Naive thymus-derived CD4-positive, alpha-beta T cell (primary cell): Measurements from ENCODE around the gene ATP13A2. TPM values are rescaled to one million over a fixed set of nuclear protein-coding genes. Genes with fewer than 3 reads are reported as not detected.

Source experiments
- ATAC-seq: fragments of 150-1000 bp; cut with Tn5 transposase; 2 replicates; pipeline ENCODE4 v1.10.0; 2021; ENCODE audit warnings: mild to moderate bottlenecking, moderate library complexity
- CTCF ChIA-PET: fragments of 350-600 bp; sonication (Branson Sonifier 250); formaldehyde crosslinking; loops from one replicate; lab custom pipeline; 2021; ENCODE audit warnings: antibody characterized with exemption; lab: Charles Lee
- POLR2A ChIA-PET: fragments of 350-600 bp; sonication (Branson Sonifier 250); formaldehyde crosslinking; loops from one replicate; lab custom pipeline; 2021; ENCODE audit warnings: antibody characterized with exemption, inconsistent platforms; lab: Charles Lee
- DNase-seq, 9 donors: peaks; one replicate each; pipeline versions ENCODE4 v3.0.0 to v3.0.0-alpha.2; 2020 to 2022; ENCODE audit warnings: mixed read lengths in 1 of 9
- H3K27ac ChIP-seq: one replicate; pipeline ENCODE4 v1.7.0; 2013; ENCODE audit warnings: mild to moderate bottlenecking, low read depth, low read length, moderate library complexity
- H3K27me3 ChIP-seq, 2 donors: one replicate each; pipeline ENCODE4 v1.7.0; 2013; ENCODE audit warnings: low read length in 2 of 2, mild to moderate bottlenecking in 2 of 2, moderate library complexity in 2 of 2; ENCODE audit not compliant: control insufficient read depth in 2 of 2, insufficient read depth in 2 of 2
- H3K36me3 ChIP-seq, 3 experiments: 1 replicate in 2 of 3; 2 replicates in 1 of 3; pipeline ENCODE4 v1.7.0; 2013; ENCODE audit warnings: low read length in 3 of 3, mild to moderate bottlenecking in 3 of 3, moderate library complexity in 1 of 3; ENCODE audit not compliant: insufficient read depth in 3 of 3, control insufficient read depth in 2 of 3
- H3K4me1 ChIP-seq, 2 donors: one replicate each; pipeline ENCODE4 v1.7.0; 2013; ENCODE audit warnings: low read length in 2 of 2, mild to moderate bottlenecking in 2 of 2, moderate library complexity in 1 of 2; ENCODE audit not compliant: control insufficient read depth in 2 of 2, insufficient read depth in 2 of 2
- H3K4me3 ChIP-seq: 2 replicates; pipeline ENCODE4 v1.7.0; 2013; ENCODE audit warnings: mild to moderate bottlenecking, low read length
- H3K9me3 ChIP-seq, 3 experiments: 1 replicate in 2 of 3; 2 replicates in 1 of 3; pipeline ENCODE4 v1.7.0; 2013; ENCODE audit warnings: low read length in 3 of 3; ENCODE audit not compliant: control insufficient read depth in 2 of 3
- H3K27ac Mint-ChIP-seq, 9 donors: one replicate each; pipeline ENCODE4 v1.8.0; 2020 to 2022; ENCODE audit warnings: mixed read lengths in 9 of 9, mild to moderate bottlenecking in 8 of 9, moderate library complexity in 5 of 9, inconsistent platforms in 2 of 9
- H3K27me3 Mint-ChIP-seq, 5 donors: one replicate each; pipeline ENCODE4 v1.8.0; 2021 to 2022; ENCODE audit warnings: mixed read lengths in 5 of 5, mild to moderate bottlenecking in 1 of 5
- H3K36me3 Mint-ChIP-seq, 5 donors: one replicate each; pipeline ENCODE4 v1.8.0; 2020 to 2022; ENCODE audit warnings: mixed read lengths in 5 of 5, mild to moderate bottlenecking in 3 of 5, inconsistent platforms in 1 of 5
- H3K4me1 Mint-ChIP-seq, 7 donors: one replicate each; pipeline ENCODE4 v1.8.0; 2020 to 2022; ENCODE audit warnings: mixed read lengths in 7 of 7, mild to moderate bottlenecking in 3 of 7, inconsistent platforms in 1 of 7
- H3K4me3 Mint-ChIP-seq, 10 donors: one replicate each; pipeline ENCODE4 v1.8.0; 2020 to 2022; ENCODE audit warnings: mild to moderate bottlenecking in 10 of 10, mixed read lengths in 10 of 10, moderate library complexity in 6 of 10, inconsistent platforms in 2 of 10
- H3K9me3 Mint-ChIP-seq, 11 donors: one replicate each; pipeline ENCODE4 v1.8.0; 2020 to 2022; ENCODE audit warnings: mixed read lengths in 11 of 11, mild to moderate bottlenecking in 4 of 11, inconsistent platforms in 1 of 11, moderate library complexity in 1 of 11
- intact Hi-C, 2 donors: fragments of 100-400 bp; cut with micrococcal nuclease; formaldehyde crosslinking; loops; one replicate each; pipeline ENCODE4 v1.15.1; 2023
- polyA plus RNA-seq, 2 donors: library from polyadenylated mRNA; unstranded; fragments of 300-500 nt; fragmentation: Illumina TruSeq; gene quantifications; one replicate each; pipeline ENCODE4 v1.2.3, GENCODE V29; 2021
- total RNA-seq, 6 experiments: library from RNA in 5 of 6; stranded (reverse) in 5 of 6; gene quantifications; 1 replicate in 5 of 6; 2 replicates in 1 of 6; pipeline ENCODE4 v1.2.3 and lab custom pipeline; 2021 to 2026

Gene ATP13A2
- total and polyA plus RNA-seq, 7 experiments from 2014 or later = 25.6 to 59.1 (median 42.1) TPM

DNA sequence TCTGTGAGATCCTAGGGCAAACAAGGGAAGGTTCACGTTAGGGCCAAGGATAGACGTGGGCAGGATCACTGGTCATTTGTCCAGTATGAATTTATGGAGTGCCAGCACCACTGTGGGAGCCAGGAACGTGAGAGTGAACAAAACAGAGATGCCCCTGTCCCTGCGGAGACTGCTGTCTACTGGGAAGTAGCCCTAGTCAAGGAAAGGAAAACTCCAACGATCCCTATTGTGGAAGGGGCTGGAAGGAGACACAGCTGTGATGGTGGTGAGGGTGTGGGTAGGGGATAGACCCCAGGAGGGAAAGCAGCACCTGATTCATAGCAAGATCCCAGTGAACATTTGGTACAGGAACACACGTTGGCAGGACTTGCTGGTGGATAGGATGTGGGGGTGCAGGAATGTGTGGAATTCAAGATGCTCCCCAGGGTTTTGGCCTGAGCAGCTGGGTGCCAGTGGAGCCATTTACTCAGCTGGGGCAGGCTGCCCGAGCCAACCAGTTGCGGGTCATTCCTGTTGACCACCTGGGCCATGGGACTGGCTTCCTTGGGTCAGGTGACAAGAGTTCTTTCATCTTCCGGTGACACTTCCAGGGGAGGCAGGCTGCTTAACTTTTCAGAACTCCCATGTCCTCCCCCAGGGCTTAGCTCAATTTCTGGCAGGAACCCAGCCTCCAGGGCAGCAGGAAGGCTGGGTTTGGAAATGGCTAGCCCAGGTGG is 1.2 kb upstream of the ATP13A2 start:
- Histone ChIP-seq H3K4me3 (no peak overlapping the region), H3K9me3 (no peaks in the 10 kb centered on the region), H3K27ac (no peak overlapping the region), H3K27me3 (no peaks in the 10 kb centered on the region), H3K36me3 (peaks cover 0 to 9% (median 0%) of the 10 kb centered on the region in 3 experiments), H3K4me1 (peaks cover 15 to 16% of the 10 kb centered on the region in 2 donors)
- H3K27ac Mint-ChIP-seq = peak overlapping the region in 2 of 9 donors; percentile 18 to 41
- H3K4me3 Mint-ChIP-seq = peak overlapping the region in 4 of 10 donors; percentile 5 to 86 (median 42)
- peaks cover 0 to 2% (median 0%) of the 10 kb centered on the region in 5 donors for H3K27me3 Mint-ChIP-seq
- ChIA-PET CTCF (interaction anchor here (0.7 kb wide), 1 partner anchor 52 kb away, joined by 3 read pairs; no protein-coding TSS in a partner anchor), POLR2A (interaction anchor here (0.6 to 1.9 kb wide), 6 partner anchors 17 to 1412 kb away, joined by 3 to 7 read pairs (median 3); no protein-coding TSS in a partner anchor)
- DNase-seq (no peak), ATAC-seq (no peak)
- intact Hi-C loops = loop anchor here (1.0 to 10.0 kb wide), 5 partner anchors 41 to 1486 kb away; partner anchors contain the start of genes DNAJC16 (in 1 of the 2), SDHB (in 1 of the 2) and SZRD1 (in 1 of the 2)
- H3K36me3 Mint-ChIP-seq = peaks cover 0 to 2% (median 0%) of the 10 kb centered on the region in 5 donors
- no peaks in the 10 kb centered on the region for H3K9me3 Mint-ChIP-seq
- peaks cover 9 to 27% (median 17%) of the 10 kb centered on the region in 7 donors for H3K4me1 Mint-ChIP-seq

DNA sequence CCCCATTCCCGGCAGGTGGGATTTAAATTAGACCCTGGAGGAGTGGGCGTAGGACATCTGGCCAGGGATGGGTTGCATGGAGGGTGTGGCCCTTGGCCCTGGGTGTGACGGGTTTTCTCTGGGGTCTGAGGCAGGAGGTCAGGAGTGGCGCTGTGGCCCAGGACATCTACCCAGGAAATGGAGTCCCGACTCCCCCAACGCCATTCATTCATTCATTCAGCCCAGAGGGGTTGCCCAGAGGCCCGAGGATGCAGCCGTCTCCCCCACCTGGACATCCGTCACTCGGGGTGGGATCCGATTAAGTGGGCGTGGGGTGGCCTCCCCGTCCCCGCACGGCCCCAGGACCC is 663 bp downstream of the ATP13A2 start:
- ATAC-seq = no peak
- Mint-ChIP-seq H3K9me3 (no peaks in the 10 kb centered on the region), H3K36me3 (peaks cover 0 to under 1% (median 0%) of the 10 kb centered on the region in 5 donors), H3K4me1 (peaks cover 9 to 27% (median 17%) of the 10 kb centered on the region in 7 donors), H3K4me3 (peak overlapping the region; percentile 81 to 90 (median 84)), H3K27me3 (peaks cover 0 to 2% (median 0%) of the 10 kb centered on the region in 5 donors), H3K27ac (peak overlapping the region; percentile 21 to 83 (median 66))
- peak in 1 of 9 donors; percentile 20 for DNase-seq
- H3K36me3 ChIP-seq = peaks cover 0 to 6% (median 0%) of the 10 kb centered on the region in 3 experiments
- no peaks in the 10 kb centered on the region for H3K9me3 ChIP-seq
- peak overlapping the region; percentile 72 for H3K4me3 ChIP-seq
- CTCF ChIA-PET = no interaction called here
- H3K27ac ChIP-seq = peak overlapping the region; percentile 72
- intact Hi-C loops = loop anchor here (1.0 to 10.0 kb wide), 6 partner anchors 43 to 1484 kb away; partner anchors contain the start of genes DNAJC16 (in 1 of the 2), SDHB (in 1 of the 2) and SZRD1 (in 1 of the 2)
- H3K4me1 ChIP-seq = peaks cover 15 to 16% of the 10 kb centered on the region in 2 donors
- POLR2A ChIA-PET = no interaction called here
- no peaks in the 10 kb centered on the region for H3K27me3 ChIP-seq

GRCh38 chr1:17009706-17010105 is 2.0 kb downstream of the ATP13A2 start:
- POLR2A ChIA-PET = interaction anchor here (0.6 kb wide), 1 partner anchor 43 kb away, joined by 3 read pairs; no protein-coding TSS in a partner anchor
- DNase-seq = no peak
- CTCF ChIA-PET = no interaction called here

DNA sequence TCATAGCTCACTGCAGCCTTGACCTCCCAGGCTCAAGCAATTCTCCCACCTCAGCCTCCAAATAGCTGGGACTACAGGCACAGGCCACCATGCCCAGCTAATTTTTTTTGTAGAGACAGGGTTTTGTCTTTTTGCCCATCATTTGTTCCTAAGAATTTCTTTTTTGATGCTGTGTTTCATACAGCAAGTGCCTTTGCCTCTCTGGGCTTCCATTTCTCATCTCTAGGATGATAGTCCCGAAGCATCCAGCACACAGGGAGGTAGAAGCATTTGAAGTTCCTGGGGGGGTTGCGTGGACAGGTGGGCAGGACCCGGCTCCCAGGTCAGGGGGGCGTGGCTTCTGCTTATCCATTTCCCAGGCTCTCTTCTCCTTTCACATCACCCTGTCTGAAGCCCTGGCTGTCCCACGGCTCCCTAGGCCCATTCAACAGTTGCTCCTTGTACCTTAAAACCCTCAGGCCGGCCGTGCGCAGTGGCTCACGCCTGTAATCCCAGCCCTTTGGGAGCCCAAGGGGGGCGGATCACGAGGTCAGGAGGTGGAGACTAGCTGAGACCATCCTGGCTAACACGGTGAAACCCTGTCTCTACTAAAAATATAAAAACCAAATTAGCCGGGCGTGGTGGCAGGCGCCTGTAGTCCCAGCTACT is 3.4 kb downstream of the ATP13A2 start:
- H3K36me3 Mint-ChIP-seq = peaks cover 0 to 9% (median 6%) of the 10 kb centered on the region in 5 donors
- no peaks in the 10 kb centered on the region for H3K9me3 Mint-ChIP-seq
- H3K4me3 Mint-ChIP-seq = no peak overlapping the region
- CTCF ChIA-PET = no interaction called here
- Histone ChIP-seq H3K27ac (no peak overlapping the region), H3K4me3 (no peak overlapping the region), H3K27me3 (no peaks in the 10 kb centered on the region), H3K9me3 (no peaks in the 10 kb centered on the region), H3K36me3 (peaks cover 0 to 26% (median 3%) of the 10 kb centered on the region in 3 experiments), H3K4me1 (peaks cover 15 to 16% of the 10 kb centered on the region in 2 donors)
- peaks cover 0 to 2% (median 0%) of the 10 kb centered on the region in 5 donors for H3K27me3 Mint-ChIP-seq
- no peak overlapping the region for H3K27ac Mint-ChIP-seq
- POLR2A ChIA-PET = interaction anchor here (0.6 kb wide), 1 partner anchor 9 kb away, joined by 3 read pairs; no protein-coding TSS in a partner anchor
- H3K4me1 Mint-ChIP-seq = peaks cover 9 to 24% (median 17%) of the 10 kb centered on the region in 7 donors
- no peak for ATAC-seq
- no peak for DNase-seq
- intact Hi-C loops = no loop called here

More at GRCh38 chr1:17009706-17010105, 2.0 kb downstream of the ATP13A2 start:
- Mint-ChIP-seq H3K27ac (peak overlapping the region in 1 of 9 donors; percentile 6), H3K4me1 (peaks cover 9 to 27% (median 17%) of the 10 kb centered on the region in 7 donors), H3K4me3 (peak overlapping the region in 5 of 10 donors; percentile 11 to 86 (median 58)), H3K9me3 (no peaks in the 10 kb centered on the region), H3K27me3 (peaks cover 0 to 2% (median 0%) of the 10 kb centered on the region in 5 donors), H3K36me3 (no peaks in the 10 kb centered on the region)
- Histone ChIP-seq H3K9me3 (no peaks in the 10 kb centered on the region), H3K27me3 (no peaks in the 10 kb centered on the region), H3K4me1 (peaks cover 15 to 16% of the 10 kb centered on the region in 2 donors), H3K36me3 (peaks cover 0 to 18% (median 2%) of the 10 kb centered on the region in 3 experiments), H3K4me3 (no peak overlapping the region), H3K27ac (no peak overlapping the region)
- intact Hi-C loops = loop anchor here (2.0 to 10.0 kb wide), 5 partner anchors 45 to 1482 kb away; partner anchors contain the start of genes DNAJC16 (in 1 of the 2) and SZRD1 (in 1 of the 2)
- no peak for ATAC-seq

DNA sequence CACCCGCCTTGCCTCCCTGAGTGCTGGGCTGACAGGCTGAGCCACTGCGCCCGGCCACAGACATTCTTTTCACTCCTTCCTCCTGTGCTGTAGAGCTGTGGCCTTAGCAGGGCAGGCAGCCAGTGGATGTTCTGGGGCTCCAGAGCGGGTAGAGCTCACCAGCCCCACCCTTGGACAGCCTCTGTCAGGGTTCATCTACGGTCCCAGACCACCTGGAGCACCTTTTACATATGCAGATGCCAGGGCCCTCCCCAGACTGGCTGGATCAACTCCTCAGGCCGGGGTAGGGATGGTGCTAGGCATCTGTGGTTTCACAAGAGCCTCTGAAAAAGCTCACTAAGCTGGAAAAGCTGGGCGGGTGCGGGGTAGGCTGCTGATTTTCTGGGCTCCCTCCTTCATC is 4.6 kb downstream of the ATP13A2 start:
- no peak for DNase-seq
- H3K27me3 ChIP-seq = no peaks in the 10 kb centered on the region
- no peaks in the 10 kb centered on the region for H3K9me3 ChIP-seq
- no peak overlapping the region for H3K4me3 ChIP-seq
- peaks cover 12 to 15% of the 10 kb centered on the region in 2 donors for H3K4me1 ChIP-seq
- no peak overlapping the region for H3K4me3 Mint-ChIP-seq
- peaks cover 0 to 19% (median 6%) of the 10 kb centered on the region in 5 donors for H3K36me3 Mint-ChIP-seq
- no peak for ATAC-seq
- intact Hi-C loops = no loop called here
- no peaks in the 10 kb centered on the region for H3K27me3 Mint-ChIP-seq
- ChIA-PET CTCF (interaction anchor here (0.7 kb wide), 1 partner anchor 78 kb away, joined by 3 read pairs; no protein-coding TSS in a partner anchor), POLR2A (no interaction called here)
- H3K27ac Mint-ChIP-seq = no peak overlapping the region
- no peaks in the 10 kb centered on the region for H3K9me3 Mint-ChIP-seq
- peaks cover 0 to 38% (median 3%) of the 10 kb centered on the region in 3 experiments for H3K36me3 ChIP-seq
- no peak overlapping the region for H3K27ac ChIP-seq
- peaks cover 3 to 22% (median 15%) of the 10 kb centered on the region in 7 donors for H3K4me1 Mint-ChIP-seq

DNA sequence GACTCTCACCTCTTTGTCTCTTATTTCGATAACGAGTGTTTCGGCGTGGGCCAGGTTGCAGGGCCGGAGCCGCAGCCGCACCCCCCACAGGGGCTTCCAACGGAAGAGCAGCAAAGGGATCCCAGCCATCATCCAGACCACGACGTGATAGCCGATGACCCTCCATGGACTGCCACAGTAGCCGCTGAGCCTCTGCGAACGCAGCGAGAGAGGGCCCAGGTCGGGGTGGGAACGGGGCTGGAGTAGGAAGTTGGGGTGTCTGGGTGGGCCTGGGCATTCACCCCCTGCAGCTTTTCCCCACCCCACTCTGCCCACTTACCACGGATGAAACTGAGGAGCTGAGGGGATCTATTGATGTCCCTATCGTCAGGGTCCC is 6.4 kb downstream of the ATP13A2 start:
- peaks cover 0 to 12% (median 7%) of the 10 kb centered on the region in 7 donors for H3K4me1 Mint-ChIP-seq
- Histone ChIP-seq H3K27me3 (no peaks in the 10 kb centered on the region), H3K9me3 (no peaks in the 10 kb centered on the region), H3K4me1 (peaks cover 3 to 4% of the 10 kb centered on the region in 2 donors), H3K27ac (no peak overlapping the region), H3K36me3 (peaks cover 0 to 49% (median 3%) of the 10 kb centered on the region in 3 experiments), H3K4me3 (no peak overlapping the region)
- intact Hi-C loops = no loop called here
- ChIA-PET CTCF (interaction anchor here (0.6 kb wide), 2 partner anchors 376 to 792 kb away, joined by 3 to 6 read pairs; no protein-coding TSS in a partner anchor), POLR2A (no interaction called here)
- ATAC-seq (no peak), DNase-seq (no peak)
- H3K9me3 Mint-ChIP-seq = no peaks in the 10 kb centered on the region
- H3K27ac Mint-ChIP-seq = no peak overlapping the region
- H3K4me3 Mint-ChIP-seq = no peak overlapping the region
- H3K36me3 Mint-ChIP-seq = peaks cover 0 to 26% (median 6%) of the 10 kb centered on the region in 5 donors
- no peaks in the 10 kb centered on the region for H3K27me3 Mint-ChIP-seq
